Coronary artery (tissue), 2 donors: Measurements from ENCODE around the gene ZNF865.

Experiments used
- DNase-seq: peaks from one replicate; pipeline ENCODE4 v3.0.0-alpha.2; 2017; ENCODE audit warnings: low spot score
- H3K27ac ChIP-seq, 2 donors: fragments of 200-600 bp; sonication (generic); one replicate each; pipeline ENCODE4 v1.5.1; 2016 to 2019
- H3K4me3 ChIP-seq: fragments of 200-600 bp; sonication (generic); 2 replicates; pipeline ENCODE4 v1.5.1; 2016; ENCODE audit warnings: mild to moderate bottlenecking, moderate library complexity
- CTCF ChIP-seq: fragments of 200-600 bp; sonication (generic); IDR thresholded peaks from one replicate; pipeline ENCODE4 v1.5.1; 2019; ENCODE audit warnings: antibody characterized with exemption

ZNF865 gene

GRCh38 chr19:55644191-55644833 lies 38.9 kb downstream of the ZNF865 start:
- peak overlapping the region; percentile 87 for H3K4me3 ChIP-seq
- TF ChIP-seq CTCF: no peak
- DNase-seq: peak; percentile 75
- peak overlapping the region; percentile 85 to 95 for H3K27ac ChIP-seq

- Histone ChIP-seq H3K27ac (no peak overlapping the region), H3K4me3 (no peak overlapping the region)
- no peak for DNase-seq
- TF ChIP-seq CTCF: no peak
Measured at GRCh38 chr19:55644842-55645511, 39.5 kb downstream of the ZNF865 start.

- TF ChIP-seq CTCF: no peak
- Histone ChIP-seq H3K4me3 (no peak overlapping the region), H3K27ac (no peak overlapping the region)
- DNase-seq: no peak
Measured at GRCh38 chr19:55645512-55645881, 40.0 kb downstream of the ZNF865 start.

GRCh38 chr19:55646889-55647731 lies 41.7 kb downstream of the ZNF865 start:
- H3K27ac ChIP-seq: peak overlapping the region; percentile 84 to 93
- DNase-seq: no peak

GRCh38 chr19:55647732-55648584 lies 42.5 kb downstream of the ZNF865 start, which contains the start of gene CCDC106:
Gene CCDC106, plus strand, starts transcription at chr19:55648212. Its CDS starts 835 bp downstream, at chr19:55649047.
- no peak for TF ChIP-seq CTCF
- Histone ChIP-seq H3K4me3 (peak within 1 kb of the TSS; percentile 99), H3K27ac (peak within 1 kb of the TSS; percentile 84 to 93)
- no peak for DNase-seq

More at GRCh38 chr19:55646889-55647731, 41.7 kb downstream of the ZNF865 start:
- H3K4me3 ChIP-seq: peak overlapping the region; percentile 99
- TF ChIP-seq CTCF: no peak

GRCh38 chr19:55648585-55649267 lies 43.3 kb downstream of the ZNF865 start:
- no peak for DNase-seq
- TF ChIP-seq CTCF: no peak
- H3K27ac ChIP-seq: peak overlapping the region; percentile 84 to 93
- H3K4me3 ChIP-seq: peak overlapping the region; percentile 99
